ENCODE results near the gene DHRS13. TPM values are rescaled to one million over a fixed set of nuclear protein-coding genes. Genes with fewer than 3 reads are reported as not detected.
A peak's percentile ranks its signal among the peaks of the same experiment; 100 is the strongest.
"Not testable (repeated sequence)": the region's sequence is repeated elsewhere in the genome, so short reads cannot be mapped to it uniquely, and the experiment has no call there.

The DHRS13 gene
- total RNA-seq, 1 donor from 2014 or later: 30.6 TPM

GRCh38 chr17:28883967-28884702, 18.7 kb downstream of the DHRS13 start:
- Mint-ChIP-seq H3K36me3 (ENCODE audit: low read depth) (peaks cover 50% of the 10 kb centered on the region), H3K9me3 (no peaks in the 10 kb centered on the region)

GRCh38 chr17:28882154-28882895, 20.6 kb downstream of the DHRS13 start:
- Mint-ChIP-seq H3K9me3 (no peaks in the 10 kb centered on the region), H3K4me1 (ENCODE audit: low read depth) (no peaks in the 10 kb centered on the region), H3K27me3 (ENCODE audit: low read depth) (no peaks in the 10 kb centered on the region), H3K27ac (no peak overlapping the region), H3K4me3 (ENCODE audit: low read depth) (no peak overlapping the region), H3K36me3 (ENCODE audit: low read depth) (peaks cover 59% of the 10 kb centered on the region)
- no peak for DNase-seq (ENCODE audit: low spot score)
- intact Hi-C loops (cut with micrococcal nuclease): no loop called here

More at GRCh38 chr17:28883967-28884702, 18.7 kb downstream of the DHRS13 start:
- no peaks in the 10 kb centered on the region for H3K27me3 Mint-ChIP-seq (ENCODE audit: low read depth)
- no peak overlapping the region for H3K4me3 Mint-ChIP-seq (ENCODE audit: low read depth)
- intact Hi-C loops (cut with micrococcal nuclease): no loop called here
- DNase-seq (ENCODE audit: low spot score): no peak
- peaks cover 4% of the 10 kb centered on the region for H3K4me1 Mint-ChIP-seq (ENCODE audit: low read depth)
- H3K27ac Mint-ChIP-seq: no peak overlapping the region

- no peak for DNase-seq (ENCODE audit: low spot score)
- Mint-ChIP-seq H3K9me3 (no peaks in the 10 kb centered on the region), H3K27ac (no peak overlapping the region), H3K4me3 (ENCODE audit: low read depth) (no peak overlapping the region), H3K4me1 (ENCODE audit: low read depth) (no peaks in the 10 kb centered on the region), H3K36me3 (ENCODE audit: low read depth) (peaks cover 61% of the 10 kb centered on the region), H3K27me3 (ENCODE audit: low read depth) (no peaks in the 10 kb centered on the region)
- intact Hi-C loops (cut with micrococcal nuclease): no loop called here
Measured at GRCh38 chr17:28881533-28882056, 21.3 kb downstream of the DHRS13 start.

- intact Hi-C loops (cut with micrococcal nuclease): no loop called here
- H3K4me3 Mint-ChIP-seq (ENCODE audit: low read depth): no peak overlapping the region
- no peaks in the 10 kb centered on the region for H3K9me3 Mint-ChIP-seq
- H3K4me1 Mint-ChIP-seq (ENCODE audit: low read depth): peaks cover 9% of the 10 kb centered on the region
- H3K36me3 Mint-ChIP-seq (ENCODE audit: low read depth): peaks cover 61% of the 10 kb centered on the region
- DNase-seq (ENCODE audit: low spot score): no peak
- H3K27ac Mint-ChIP-seq: no peak overlapping the region
- H3K27me3 Mint-ChIP-seq (ENCODE audit: low read depth): no peaks in the 10 kb centered on the region
Measured at GRCh38 chr17:28880572-28880945, 22.3 kb downstream of the DHRS13 start.

- Mint-ChIP-seq H3K9me3 (no peaks in the 10 kb centered on the region), H3K27ac (peak overlapping the region; percentile 5), H3K4me3 (ENCODE audit: low read depth) (no peak overlapping the region), H3K36me3 (ENCODE audit: low read depth) (peaks cover 60% of the 10 kb centered on the region), H3K4me1 (ENCODE audit: low read depth) (peaks cover 11% of the 10 kb centered on the region), H3K27me3 (ENCODE audit: low read depth) (no peaks in the 10 kb centered on the region)
- intact Hi-C loops (cut with micrococcal nuclease): no loop called here
- no peak for DNase-seq (ENCODE audit: low spot score)
Measured at GRCh38 chr17:28879886-28880571, 22.9 kb downstream of the DHRS13 start.

- Mint-ChIP-seq H3K4me3 (ENCODE audit: low read depth) (no peak overlapping the region), H3K4me1 (ENCODE audit: low read depth) (peaks cover 11% of the 10 kb centered on the region), H3K27ac (no peak overlapping the region), H3K27me3 (ENCODE audit: low read depth) (no peaks in the 10 kb centered on the region), H3K9me3 (no peaks in the 10 kb centered on the region), H3K36me3 (ENCODE audit: low read depth) (peaks cover 51% of the 10 kb centered on the region)
- no peak for DNase-seq (ENCODE audit: low spot score)
- intact Hi-C loops (cut with micrococcal nuclease): no loop called here
Measured at GRCh38 chr17:28878981-28879380, 23.9 kb downstream of the DHRS13 start.

- Mint-ChIP-seq H3K27ac (no peak overlapping the region), H3K9me3 (no peaks in the 10 kb centered on the region), H3K36me3 (ENCODE audit: low read depth) (peaks cover 48% of the 10 kb centered on the region), H3K4me3 (ENCODE audit: low read depth) (no peak overlapping the region), H3K27me3 (ENCODE audit: low read depth) (no peaks in the 10 kb centered on the region), H3K4me1 (ENCODE audit: low read depth) (peaks cover 11% of the 10 kb centered on the region)
- DNase-seq (ENCODE audit: low spot score): no peak
- intact Hi-C loops (cut with micrococcal nuclease): no loop called here
Measured at GRCh38 chr17:28878158-28878910, 24.5 kb downstream of the DHRS13 start.

GRCh38 chr17:28877150-28877711, 25.6 kb downstream of the DHRS13 start:
- H3K9me3 Mint-ChIP-seq; H3K4me3 Mint-ChIP-seq (ENCODE audit: low read depth); H3K27ac Mint-ChIP-seq; H3K27me3 Mint-ChIP-seq (ENCODE audit: low read depth); intact Hi-C loops (cut with micrococcal nuclease); DNase-seq (ENCODE audit: low spot score): not testable (repeated sequence)
- Mint-ChIP-seq H3K36me3 (ENCODE audit: low read depth) (peaks cover 37% of the 10 kb centered on the region), H3K4me1 (ENCODE audit: low read depth) (peaks cover 11% of the 10 kb centered on the region)

GRCh38 chr17:28875848-28876550, 26.9 kb downstream of the DHRS13 start:
- Mint-ChIP-seq H3K36me3 (ENCODE audit: low read depth) (peaks cover 28% of the 10 kb centered on the region), H3K27ac (peak overlapping the region; percentile 7), H3K9me3 (no peaks in the 10 kb centered on the region), H3K27me3 (ENCODE audit: low read depth) (no peaks in the 10 kb centered on the region), H3K4me3 (ENCODE audit: low read depth) (no peak overlapping the region), H3K4me1 (ENCODE audit: low read depth) (peaks cover 17% of the 10 kb centered on the region)
- intact Hi-C loops (cut with micrococcal nuclease): no loop called here
- no peak for DNase-seq (ENCODE audit: low spot score)

GRCh38 chr17:28874750-28875149, 28.1 kb downstream of the DHRS13 start:
- Mint-ChIP-seq H3K36me3 (ENCODE audit: low read depth) (peaks cover 18% of the 10 kb centered on the region), H3K9me3 (no peaks in the 10 kb centered on the region), H3K27me3 (ENCODE audit: low read depth) (no peaks in the 10 kb centered on the region), H3K4me3 (ENCODE audit: low read depth) (no peak overlapping the region), H3K4me1 (ENCODE audit: low read depth) (peaks cover 18% of the 10 kb centered on the region), H3K27ac (no peak overlapping the region)
- DNase-seq (ENCODE audit: low spot score): no peak
- intact Hi-C loops (cut with micrococcal nuclease): no loop called here

GRCh38 chr17:28873839-28874238, 29.0 kb downstream of the DHRS13 start:
- Mint-ChIP-seq H3K4me3 (ENCODE audit: low read depth) (no peak overlapping the region), H3K9me3 (no peaks in the 10 kb centered on the region), H3K36me3 (ENCODE audit: low read depth) (peaks cover 14% of the 10 kb centered on the region), H3K27me3 (ENCODE audit: low read depth) (no peaks in the 10 kb centered on the region), H3K27ac (no peak overlapping the region), H3K4me1 (ENCODE audit: low read depth) (peaks cover 18% of the 10 kb centered on the region)
- no peak for DNase-seq (ENCODE audit: low spot score)
- intact Hi-C loops (cut with micrococcal nuclease): no loop called here

Data from activated T-helper 2 cell treated with anti-CD3 and anti-CD28 coated beads, Interferon-gamma antibody, Interleukin-2, Interleukin-4, amounts not matched to agents 10 μg/mL and 5 μg/mL and 100 μg/mL, durations not matched to agents 14 hours and 24 hours and 36 hours (primary cell).